HCT116 (cell line): ENCODE measurements around the gene OR56A1. TPM values are rescaled to one million over a fixed set of nuclear protein-coding genes. Genes with fewer than 3 reads are reported as not detected.

Experiments used
- ATAC-seq: fragments of 200-7000 bp; cut with Tn5 transposase; 2 replicates; pipeline ENCODE4 v1.9.1; 2020; ENCODE audit warnings: mild to moderate bottlenecking, moderate library complexity
- BruUV-seq: library from RNA; stranded (reverse); fragments of 400-500 nt; replicated peaks from 2 replicates; lab custom pipeline; 2021; lab: Mats Ljungman, UMichigan
- CTCF ChIA-PET: fragments of 300-600 bp; sonication (Branson Sonifier 250); formaldehyde crosslinking; loops from one replicate; lab custom pipeline; 2021; ENCODE audit warnings: antibody characterized with exemption; lab: Charles Lee
- POLR2A ChIA-PET: fragments of 300-600, 350-600 bp; sonication (Branson Sonifier 250); formaldehyde crosslinking; loops from one replicate; lab custom pipeline; 2021; ENCODE audit warnings: antibody characterized with exemption; lab: Charles Lee
- RAD21 ChIA-PET, 2 experiments: fragments of 300-600 bp; sonication (Branson Sonifier 250); formaldehyde crosslinking; loops; one replicate each; lab custom pipeline; 2023; ENCODE audit warnings: low total read pairs in 2 of 2; ENCODE audit not compliant: uncharacterized antibody in 2 of 2, unreplicated experiment in 2 of 2, low non-redundant PET in 1 of 2; lab: Charles Lee
- DNase-seq: peaks from one replicate; pipeline ENCODE4 v3.0.0-alpha.2; 2010; ENCODE audit warnings: low read depth, low spot score
- H2AFZ ChIP-seq: fragments of 200-600 bp; shearing (Covaris generic), sonication (generic); 2 replicates; pipeline ENCODE4 v1.6.1; 2017; ENCODE audit warnings: low read depth, mixed run types, mixed read lengths, antibody characterized with exemption, low read length; ENCODE audit not compliant: poor library complexity, severe bottlenecking
- H3K27ac ChIP-seq: 2 replicates; pipeline ENCODE4 v1.5.1; 2012; ENCODE audit warnings: low read depth, low read length
- H3K27me3 ChIP-seq: fragments of 200-600 bp; sonication (generic); 2 replicates; pipeline ENCODE4 v1.6.1; 2016; ENCODE audit warnings: mixed run types, low read length, mixed read lengths; ENCODE audit not compliant: insufficient read depth
- H3K36me3 ChIP-seq, 2 experiments: fragments of 200-500 bp in 1 of 2; fragments of 200-600 bp in 1 of 2; sonication (Bioruptor generic) in 1 of 2; sonication (generic) in 1 of 2; 2 replicates each; pipeline versions ENCODE4 v1.5.1 to v1.6.1; 2014 to 2016; ENCODE audit warnings: low read length in 2 of 2, inconsistent platforms in 1 of 2, mixed read lengths in 1 of 2, mixed run types in 1 of 2; ENCODE audit not compliant: insufficient read depth in 2 of 2, control insufficient read depth in 1 of 2
- H3K4me1 ChIP-seq, 2 experiments: fragments of 200-600 bp in 1 of 2; sonication (generic) in 1 of 2; 2 replicates each; pipeline versions ENCODE4 v1.5.1 to v1.6.1; 2012 to 2017; ENCODE audit warnings: low read length in 2 of 2, inconsistent platforms in 1 of 2, mild to moderate bottlenecking in 1 of 2, mixed read lengths in 1 of 2, mixed run types in 1 of 2, moderate library complexity in 1 of 2; ENCODE audit not compliant: insufficient read depth in 2 of 2, control insufficient read depth in 1 of 2
- H3K4me2 ChIP-seq: fragments of 200-600 bp; sonication (generic); 2 replicates; pipeline ENCODE4 v1.6.1; 2017; ENCODE audit warnings: mixed run types, low read length, mixed read lengths
- H3K4me3 ChIP-seq, 2 experiments: fragments of 200-600 bp in 1 of 2; sonication (generic) in 1 of 2; replicated peaks in 1 of 2; 2 replicates each; pipeline ENCODE4 v1.5.1; 2011 to 2016; ENCODE audit warnings: low read length in 2 of 2, control low read depth in 1 of 2, low read depth in 1 of 2, mild to moderate bottlenecking in 1 of 2, mixed read lengths in 1 of 2, mixed run types in 1 of 2
- H3K79me2 ChIP-seq: fragments of 200-600 bp; sonication (generic); 2 replicates; pipeline ENCODE4 v1.6.1; 2017; ENCODE audit warnings: mild to moderate bottlenecking, mixed run types, low read length, moderate library complexity, mixed read lengths; ENCODE audit not compliant: insufficient read depth
- H3K9ac ChIP-seq: fragments of 200-600 bp; sonication (generic); 2 replicates; pipeline ENCODE4 v1.6.1; 2016; ENCODE audit warnings: low read length, mixed read lengths
- H3K9me2 ChIP-seq: fragments of 200-600 bp; sonication (generic), shearing (Covaris generic); 2 replicates; pipeline ENCODE4 v1.6.1; 2017; ENCODE audit warnings: mixed run types, mild to moderate bottlenecking, moderate library complexity; ENCODE audit not compliant: insufficient read depth
- H3K9me3 ChIP-seq, 2 experiments: fragments of 200-500 bp in 1 of 2; fragments of 200-600 bp in 1 of 2; sonication (Bioruptor generic) in 1 of 2; sonication (generic) in 1 of 2; 2 replicates each; pipeline ENCODE4 v1.6.1; 2014 to 2017; ENCODE audit warnings: low read length in 2 of 2, mixed read lengths in 2 of 2, inconsistent platforms in 1 of 2, low read depth in 1 of 2, mild to moderate bottlenecking in 1 of 2, mixed run types in 1 of 2, moderate library complexity in 1 of 2; ENCODE audit not compliant: control insufficient read depth in 1 of 2, insufficient read depth in 1 of 2
- H4K20me1 ChIP-seq: fragments of 200-600 bp; sonication (generic), shearing (Covaris generic); 2 replicates; pipeline ENCODE4 v1.6.1; 2017; ENCODE audit warnings: mixed run types, mild to moderate bottlenecking, moderate library complexity; ENCODE audit not compliant: insufficient read depth
- CBX3 ChIP-seq: IDR thresholded peaks from 2 replicates; pipeline ENCODE4 v1.6.1; 2012; ENCODE audit warnings: low read depth
- CEBPB ChIP-seq: IDR thresholded peaks from 2 replicates; pipeline ENCODE4 v1.6.1; 2012; ENCODE audit warnings: low read depth
- ELF1 ChIP-seq: IDR thresholded peaks from 2 replicates; pipeline ENCODE4 v1.6.1; 2012; ENCODE audit warnings: low read depth, borderline replicate concordance
- EZH2 ChIP-seq: fragments of 200-600 bp; sonication (generic); IDR thresholded peaks from 2 replicates; pipeline ENCODE4 v1.6.1; 2017; ENCODE audit warnings: antibody characterized with exemption, mixed run types
- JUND ChIP-seq: IDR thresholded peaks from 2 replicates; pipeline ENCODE4 v1.6.1; 2012
- POLR2A ChIP-seq: IDR thresholded peaks from 2 replicates; pipeline ENCODE4 v1.7.0; 2011; ENCODE audit warnings: borderline replicate concordance; ENCODE audit not compliant: insufficient read depth, insufficient read length; ENCODE audit errors: extremely low read depth
- POLR2AphosphoS5 ChIP-seq: IDR thresholded peaks from 2 replicates; pipeline ENCODE4 v1.6.1; 2011; ENCODE audit warnings: mild to moderate bottlenecking, low read depth, low read length, moderate library complexity
- SIN3A ChIP-seq: IDR thresholded peaks from 2 replicates; pipeline ENCODE4 v1.6.1; 2012; ENCODE audit warnings: low read depth
- SP1 ChIP-seq: IDR thresholded peaks from 2 replicates; pipeline ENCODE4 v1.6.1; 2012; ENCODE audit warnings: low read depth
- SRF ChIP-seq: IDR thresholded peaks from 2 replicates; pipeline ENCODE4 v1.6.1; 2012; ENCODE audit warnings: low read depth
- TCF7L2 ChIP-seq: IDR thresholded peaks from 2 replicates; pipeline ENCODE4 v1.7.0; 2011; ENCODE audit warnings: borderline replicate concordance, inconsistent platforms; ENCODE audit not compliant: insufficient read depth, insufficient read length; ENCODE audit errors: extremely low read depth
- ZFX ChIP-seq: fragments of 450-650 bp; IDR thresholded peaks from 2 replicates; pipeline ENCODE4 v1.6.1; 2017
- ZNF274 ChIP-seq: fragments of 200-500 bp; sonication (Bioruptor generic); IDR thresholded peaks from 2 replicates; pipeline ENCODE4 v1.6.1; 2014; ENCODE audit warnings: mild to moderate bottlenecking, low read depth, low read length, inconsistent platforms
- intact Hi-C: fragments of 100-400 bp; cut with micrococcal nuclease; formaldehyde crosslinking; loops from 2 replicates; pipeline ENCODE4 v1.10.0; 2022
- total RNA-seq: library from RNA; stranded (reverse); gene quantifications from one replicate; pipeline ENCODE4 v1.2.1, GENCODE V29; 2021; ENCODE audit not compliant: unreplicated experiment
- TF ChIP-seq, protein P1 (sequence below), 3 experiments: fragments of 200-600 bp in 1 of 3; sonication (generic) in 1 of 3; IDR thresholded peaks in 2 of 3; conservative IDR thresholded peaks in 1 of 3; 2 replicates each; pipeline ENCODE4 v1.5.1; 2012 to 2017; ENCODE audit warnings: low read depth in 2 of 3, low read length in 2 of 3, antibody characterized with exemption in 1 of 3, borderline replicate concordance in 1 of 3, control low read depth in 1 of 3, mild to moderate bottlenecking in 1 of 3, mixed read lengths in 1 of 3, mixed run types in 1 of 3, moderate library complexity in 1 of 3; ENCODE audit not compliant: insufficient read depth in 1 of 3
- TF ChIP-seq, protein P2 (sequence below): IDR thresholded peaks from 2 replicates; pipeline ENCODE4 v1.6.1; 2012
- TF ChIP-seq, protein P3 (sequence below): IDR thresholded peaks from 2 replicates; pipeline ENCODE4 v1.6.1; 2011; ENCODE audit warnings: mild to moderate bottlenecking, low read length, moderate library complexity; ENCODE audit not compliant: insufficient replicate concordance; ENCODE audit errors: extremely low read depth
- TF ChIP-seq, protein P4 (sequence below): IDR thresholded peaks from 2 replicates; pipeline ENCODE4 v1.6.1; 2012

Gene OR56A1
- total RNA-seq, 1 experiment from 2014 or later: not detected

DNA sequence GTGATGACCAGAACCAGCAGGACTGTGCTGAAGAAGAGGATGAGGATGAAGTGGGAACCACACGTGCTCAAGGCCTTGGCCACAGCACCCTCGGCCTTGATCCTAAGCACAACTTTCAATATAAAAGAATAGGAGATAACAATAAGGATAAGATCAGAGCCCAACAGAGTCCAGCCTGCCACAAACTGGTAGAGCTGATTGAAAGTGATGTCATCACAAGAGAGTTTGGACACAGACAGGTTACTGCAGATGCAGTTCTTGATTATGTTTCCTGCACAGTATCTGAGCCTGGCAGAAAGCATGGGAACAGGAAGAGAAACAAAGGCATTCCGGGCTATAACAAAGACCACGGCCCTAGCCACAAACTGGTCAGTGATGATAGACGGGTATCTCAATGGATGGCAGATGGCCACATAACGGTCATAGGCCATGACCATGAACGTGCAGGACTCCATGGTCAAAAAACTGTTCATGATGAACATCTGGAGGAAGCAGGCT lies 28.3 kb downstream of the OR56A1 start:
- RAD21 ChIA-PET: no interaction called here
- BruUV-seq: no TSS peak

DNA sequence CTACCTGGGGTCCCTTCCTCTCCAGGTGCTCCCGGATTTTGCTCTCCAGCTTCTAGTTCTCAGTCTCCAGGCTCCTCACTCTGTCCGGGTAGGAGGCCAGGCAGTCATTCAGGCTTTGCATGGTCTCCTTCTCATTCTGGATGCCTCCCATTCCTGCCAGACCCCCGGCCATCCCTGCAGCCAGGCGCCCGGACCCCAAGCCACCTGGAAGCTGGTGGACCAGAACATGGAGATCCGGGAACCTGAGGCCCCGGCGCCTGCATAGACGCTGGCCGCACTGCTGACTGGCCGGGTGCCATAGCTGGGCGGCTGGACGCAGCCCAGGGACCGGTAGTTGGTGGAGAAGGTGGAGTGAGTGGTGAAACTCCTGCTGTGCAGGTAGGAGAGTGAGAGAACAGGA lies 35.8 kb downstream of the OR56A1 start:
- Histone ChIP-seq H3K4me1 (no peaks in the 10 kb centered on the region), H3K4me2 (no peak overlapping the region), H3K36me3 (no peaks in the 10 kb centered on the region), H2AFZ (no peak overlapping the region), H3K4me3 (no peak overlapping the region), H3K9me3 (no peaks in the 10 kb centered on the region), H4K20me1 (no peaks in the 10 kb centered on the region), H3K27ac (no peak overlapping the region), H3K27me3 (peaks cover 48% of the 10 kb centered on the region), H3K9ac (no peak overlapping the region), H3K9me2 (no peaks in the 10 kb centered on the region), H3K79me2 (no peaks in the 10 kb centered on the region)
- DNase-seq: no peak
- ATAC-seq: no peak
- POLR2A ChIA-PET: no interaction called here
- RAD21 ChIA-PET: no interaction called here
- intact Hi-C loops: no loop called here
- BruUV-seq: no TSS peak
- CTCF ChIA-PET: interaction anchor here (1.3 kb wide), 1 partner anchor 368 kb away, joined by 3 read pairs; no protein-coding TSS in a partner anchor
- TF ChIP-seq, protein P1, sequence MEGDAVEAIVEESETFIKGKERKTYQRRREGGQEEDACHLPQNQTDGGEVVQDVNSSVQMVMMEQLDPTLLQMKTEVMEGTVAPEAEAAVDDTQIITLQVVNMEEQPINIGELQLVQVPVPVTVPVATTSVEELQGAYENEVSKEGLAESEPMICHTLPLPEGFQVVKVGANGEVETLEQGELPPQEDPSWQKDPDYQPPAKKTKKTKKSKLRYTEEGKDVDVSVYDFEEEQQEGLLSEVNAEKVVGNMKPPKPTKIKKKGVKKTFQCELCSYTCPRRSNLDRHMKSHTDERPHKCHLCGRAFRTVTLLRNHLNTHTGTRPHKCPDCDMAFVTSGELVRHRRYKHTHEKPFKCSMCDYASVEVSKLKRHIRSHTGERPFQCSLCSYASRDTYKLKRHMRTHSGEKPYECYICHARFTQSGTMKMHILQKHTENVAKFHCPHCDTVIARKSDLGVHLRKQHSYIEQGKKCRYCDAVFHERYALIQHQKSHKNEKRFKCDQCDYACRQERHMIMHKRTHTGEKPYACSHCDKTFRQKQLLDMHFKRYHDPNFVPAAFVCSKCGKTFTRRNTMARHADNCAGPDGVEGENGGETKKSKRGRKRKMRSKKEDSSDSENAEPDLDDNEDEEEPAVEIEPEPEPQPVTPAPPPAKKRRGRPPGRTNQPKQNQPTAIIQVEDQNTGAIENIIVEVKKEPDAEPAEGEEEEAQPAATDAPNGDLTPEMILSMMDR (IDR thresholded peaks at IDR 0.05 in 2 of 3, conservative IDR thresholded peaks at IDR 0.05 in 1 of 3; ENCODE audit: borderline replicate concordance in 1 of 3, insufficient read depth in 1 of 3, low read depth in 2 of 3, low read length in 2 of 3): no peak
- TF ChIP-seq POLR2A (no peak), JUND (no peak), SIN3A (no peak), ZNF274 (no peak), EZH2 (no peak), CEBPB (no peak), POLR2AphosphoS5 (no peak), ZFX (no peak), ELF1 (no peak), SRF (no peak), TCF7L2 (no peak), SP1 (no peak), CBX3 (no peak)
- TF ChIP-seq, protein P2, sequence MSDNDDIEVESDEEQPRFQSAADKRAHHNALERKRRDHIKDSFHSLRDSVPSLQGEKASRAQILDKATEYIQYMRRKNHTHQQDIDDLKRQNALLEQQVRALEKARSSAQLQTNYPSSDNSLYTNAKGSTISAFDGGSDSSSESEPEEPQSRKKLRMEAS: no peak
- TF ChIP-seq, protein P3, sequence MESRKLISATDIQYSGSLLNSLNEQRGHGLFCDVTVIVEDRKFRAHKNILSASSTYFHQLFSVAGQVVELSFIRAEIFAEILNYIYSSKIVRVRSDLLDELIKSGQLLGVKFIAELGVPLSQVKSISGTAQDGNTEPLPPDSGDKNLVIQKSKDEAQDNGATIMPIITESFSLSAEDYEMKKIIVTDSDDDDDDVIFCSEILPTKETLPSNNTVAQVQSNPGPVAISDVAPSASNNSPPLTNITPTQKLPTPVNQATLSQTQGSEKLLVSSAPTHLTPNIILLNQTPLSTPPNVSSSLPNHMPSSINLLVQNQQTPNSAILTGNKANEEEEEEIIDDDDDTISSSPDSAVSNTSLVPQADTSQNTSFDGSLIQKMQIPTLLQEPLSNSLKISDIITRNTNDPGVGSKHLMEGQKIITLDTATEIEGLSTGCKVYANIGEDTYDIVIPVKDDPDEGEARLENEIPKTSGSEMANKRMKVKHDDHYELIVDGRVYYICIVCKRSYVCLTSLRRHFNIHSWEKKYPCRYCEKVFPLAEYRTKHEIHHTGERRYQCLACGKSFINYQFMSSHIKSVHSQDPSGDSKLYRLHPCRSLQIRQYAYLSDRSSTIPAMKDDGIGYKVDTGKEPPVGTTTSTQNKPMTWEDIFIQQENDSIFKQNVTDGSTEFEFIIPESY: no peak
- TF ChIP-seq, protein P4, sequence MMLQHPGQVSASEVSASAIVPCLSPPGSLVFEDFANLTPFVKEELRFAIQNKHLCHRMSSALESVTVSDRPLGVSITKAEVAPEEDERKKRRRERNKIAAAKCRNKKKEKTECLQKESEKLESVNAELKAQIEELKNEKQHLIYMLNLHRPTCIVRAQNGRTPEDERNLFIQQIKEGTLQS: no peak

More for the DNA sequence above, 28.3 kb downstream of the OR56A1 start:
- no peak overlapping the region for H3K9ac ChIP-seq
- H3K9me3 ChIP-seq: no peaks in the 10 kb centered on the region
- CTCF ChIA-PET: no interaction called here
- no peak overlapping the region for H2AFZ ChIP-seq
- TF ChIP-seq ELF1 (no peak), CBX3 (no peak), POLR2AphosphoS5 (no peak), ZNF274 (no peak), SRF (no peak)
- TF ChIP-seq, all 23 proteins: peak for 0
- H3K79me2 ChIP-seq: no peaks in the 10 kb centered on the region
- H3K27ac ChIP-seq: no peak overlapping the region
- no peaks in the 10 kb centered on the region for H3K4me1 ChIP-seq
- no peak overlapping the region for H3K4me2 ChIP-seq
- H4K20me1 ChIP-seq: no peaks in the 10 kb centered on the region
- intact Hi-C loops: no loop called here
- ATAC-seq: no peak
- no peak for DNase-seq
- peaks cover 63% of the 10 kb centered on the region for H3K27me3 ChIP-seq
- no peaks in the 10 kb centered on the region for H3K9me2 ChIP-seq
- POLR2A ChIA-PET: no interaction called here
- no peak overlapping the region for H3K4me3 ChIP-seq
- no peaks in the 10 kb centered on the region for H3K36me3 ChIP-seq
